Measurements from ENCODE around the gene MAFG. TPM values are rescaled to one million over a fixed set of nuclear protein-coding genes. Genes with fewer than 3 reads are reported as not detected.

Gene MAFG
- total and polyA plus RNA-seq, 10 donors, result 3.2 to 41.4 (median 23.4) TPM

DNA sequence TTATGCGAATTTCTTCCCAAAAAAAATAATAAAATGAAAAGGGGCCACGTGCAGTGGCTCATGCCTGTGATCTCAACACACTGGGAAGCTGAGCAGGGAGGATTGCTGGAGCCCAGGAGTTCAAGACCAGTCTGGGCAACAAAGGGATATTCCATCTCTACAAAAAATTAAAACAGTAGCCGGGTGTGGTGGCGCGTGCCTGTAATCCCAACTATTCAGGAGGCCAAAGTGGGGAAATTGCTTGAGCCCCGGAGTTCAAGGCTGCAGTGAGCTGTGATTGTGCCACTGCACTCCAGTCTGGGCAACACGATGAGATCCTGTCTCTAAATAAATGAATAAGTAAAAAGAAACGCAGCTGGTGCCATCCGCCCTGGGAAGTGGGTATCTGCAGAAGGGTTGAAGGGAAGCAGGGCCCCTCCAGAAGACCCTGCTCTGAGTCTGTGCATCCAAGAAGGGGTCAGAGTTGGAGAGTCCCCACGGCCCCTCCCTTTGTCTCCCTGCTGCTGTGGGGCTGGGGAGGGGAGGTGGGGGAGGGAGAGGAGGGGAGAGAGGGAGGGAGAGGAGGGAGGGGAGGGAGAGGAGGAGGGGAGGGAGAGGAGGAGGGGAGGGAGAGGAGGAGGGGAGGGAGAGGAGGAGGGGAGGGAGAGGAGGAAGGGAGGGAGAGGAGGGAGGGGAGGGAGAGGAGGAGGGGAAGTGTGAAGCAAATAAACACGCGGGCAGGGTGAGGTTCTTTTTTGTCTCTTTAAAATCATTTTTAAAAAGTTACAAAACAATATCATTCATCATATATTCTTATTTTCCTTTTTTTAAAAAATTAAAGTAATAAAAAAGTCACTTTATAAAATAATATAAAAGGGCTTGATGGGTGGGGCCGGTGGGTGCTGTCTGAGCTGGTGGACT lies 24.5 kb upstream of the MAFG start:
- Histone ChIP-seq H3K4me1 (no peaks in the 10 kb centered on the region), H3K27ac (no peak overlapping the region), H3K27me3 (replicated peaks in 1 of 7) (peaks cover 0 to 37% (median 8%) of the 10 kb centered on the region in 7 donors), H3K4me3 (no peak overlapping the region), H3K36me3 (no peaks in the 10 kb centered on the region), H3K9me3 (no peaks in the 10 kb centered on the region)
- intact Hi-C loops (cut with DNase I; ENCODE audit: low total_unique reads), result no loop called here
- 36 to 48% (median 45%) methylated on average over 13 of the region's 13 CpGs for WGBS, 5 donors
- DNase-seq, result no peak
- TF ChIP-seq POLR2A (IDR thresholded peaks at IDR 0.05) (no peak), POLR2AphosphoS5 (IDR thresholded peaks at IDR 0.05) (no peak)
- TF ChIP-seq, protein P1, sequence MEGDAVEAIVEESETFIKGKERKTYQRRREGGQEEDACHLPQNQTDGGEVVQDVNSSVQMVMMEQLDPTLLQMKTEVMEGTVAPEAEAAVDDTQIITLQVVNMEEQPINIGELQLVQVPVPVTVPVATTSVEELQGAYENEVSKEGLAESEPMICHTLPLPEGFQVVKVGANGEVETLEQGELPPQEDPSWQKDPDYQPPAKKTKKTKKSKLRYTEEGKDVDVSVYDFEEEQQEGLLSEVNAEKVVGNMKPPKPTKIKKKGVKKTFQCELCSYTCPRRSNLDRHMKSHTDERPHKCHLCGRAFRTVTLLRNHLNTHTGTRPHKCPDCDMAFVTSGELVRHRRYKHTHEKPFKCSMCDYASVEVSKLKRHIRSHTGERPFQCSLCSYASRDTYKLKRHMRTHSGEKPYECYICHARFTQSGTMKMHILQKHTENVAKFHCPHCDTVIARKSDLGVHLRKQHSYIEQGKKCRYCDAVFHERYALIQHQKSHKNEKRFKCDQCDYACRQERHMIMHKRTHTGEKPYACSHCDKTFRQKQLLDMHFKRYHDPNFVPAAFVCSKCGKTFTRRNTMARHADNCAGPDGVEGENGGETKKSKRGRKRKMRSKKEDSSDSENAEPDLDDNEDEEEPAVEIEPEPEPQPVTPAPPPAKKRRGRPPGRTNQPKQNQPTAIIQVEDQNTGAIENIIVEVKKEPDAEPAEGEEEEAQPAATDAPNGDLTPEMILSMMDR (IDR thresholded peaks at IDR 0.05 in 8 of 11, conservative IDR thresholded peaks at IDR 0.05 in 3 of 11), result no peak

DNA sequence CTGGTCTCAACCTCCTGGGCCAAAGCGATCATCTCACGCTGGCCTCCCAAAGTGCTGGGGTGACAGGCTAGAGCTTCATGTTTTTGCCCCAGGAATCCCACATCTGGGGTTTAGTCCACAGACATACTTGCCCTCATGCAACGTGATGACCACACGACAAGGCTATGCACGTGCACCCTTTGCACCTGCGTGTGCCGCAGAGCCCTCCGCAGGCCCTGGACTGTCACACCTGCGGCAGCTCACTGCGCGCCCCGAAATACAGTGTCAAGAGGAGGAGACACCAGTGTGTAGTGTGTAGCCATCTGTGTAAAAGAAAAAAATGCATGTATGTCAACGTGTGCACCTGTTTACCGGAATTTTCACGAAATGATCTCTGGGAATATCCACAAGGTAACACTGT lies 23.0 kb upstream of the MAFG start:
- Histone ChIP-seq H3K4me3 (no peak overlapping the region), H3K36me3 (no peaks in the 10 kb centered on the region), H3K27me3 (replicated peaks in 1 of 7) (peaks cover 0 to 27% (median 0%) of the 10 kb centered on the region in 7 donors), H3K4me1 (no peaks in the 10 kb centered on the region), H3K9me3 (no peaks in the 10 kb centered on the region), H3K27ac (no peak overlapping the region)
- 84 to 91% (median 88%) methylated on average over 15 of the region's 15 CpGs for WGBS, 5 donors
- no peak for DNase-seq
- TF ChIP-seq POLR2A (IDR thresholded peaks at IDR 0.05) (no peak), POLR2AphosphoS5 (IDR thresholded peaks at IDR 0.05) (no peak)
- TF ChIP-seq, protein P1 (IDR thresholded peaks at IDR 0.05 in 8 of 11, conservative IDR thresholded peaks at IDR 0.05 in 3 of 11), result no peak
- intact Hi-C loops (cut with DNase I; ENCODE audit: low total_unique reads), result no loop called here

DNA sequence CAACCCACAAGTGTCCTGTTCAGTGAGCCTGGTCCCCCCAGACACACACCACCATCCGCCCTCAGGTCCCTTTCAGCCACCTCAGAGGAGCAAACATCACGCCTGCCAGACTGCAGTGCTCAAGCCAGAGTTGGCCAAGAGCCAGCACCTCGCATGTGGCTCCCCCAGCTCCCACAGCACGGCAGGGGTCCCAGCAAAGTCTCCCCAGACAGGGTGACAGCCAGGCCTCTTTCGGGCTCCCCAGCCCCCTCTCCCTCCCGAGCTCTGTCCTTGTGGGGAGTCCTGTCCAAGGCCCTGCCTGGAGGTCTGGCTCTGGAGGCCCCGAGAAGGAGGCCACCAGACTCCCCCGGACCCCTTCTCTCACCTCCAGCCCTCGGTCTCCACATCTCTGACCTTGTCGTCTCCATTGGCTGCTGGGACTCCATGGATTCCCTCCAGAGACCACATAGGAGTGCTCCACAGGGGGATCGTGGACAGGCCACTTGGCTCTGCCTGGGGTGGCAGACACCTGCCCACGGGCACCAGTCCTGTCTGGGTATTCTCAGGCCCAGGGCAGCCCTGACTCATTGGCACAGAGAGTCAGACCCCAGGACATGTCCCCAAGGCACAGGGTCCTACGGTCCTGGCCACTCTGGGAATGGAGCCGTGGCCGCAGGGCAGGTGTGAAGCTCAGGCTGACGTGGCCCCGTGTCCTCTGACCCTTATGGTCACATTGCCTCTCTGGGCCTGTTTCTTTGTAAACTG lies 21.3 kb upstream of the MAFG start:
- WGBS, 5 donors, result 72 to 87% (median 82%) methylated on average over 15 to 17 of the region's 17 CpGs

More for the DNA sequence above, 21.3 kb upstream of the MAFG start:
- no peak for TF ChIP-seq POLR2A (IDR thresholded peaks at IDR 0.05)
- no peak for TF ChIP-seq POLR2AphosphoS5 (IDR thresholded peaks at IDR 0.05)
- TF ChIP-seq, protein P1 (IDR thresholded peaks at IDR 0.05 in 8 of 11, conservative IDR thresholded peaks at IDR 0.05 in 3 of 11), result no peak
- intact Hi-C loops (cut with DNase I; ENCODE audit: low total_unique reads), result no loop called here
- H3K4me1 ChIP-seq, result no peaks in the 10 kb centered on the region
- no peaks in the 10 kb centered on the region for H3K36me3 ChIP-seq
- no peaks in the 10 kb centered on the region for H3K9me3 ChIP-seq
- no peak overlapping the region for H3K27ac ChIP-seq
- no peak overlapping the region for H3K4me3 ChIP-seq
- DNase-seq, result peak; percentile 65
- peaks cover 0 to 23% (median 0%) of the 10 kb centered on the region in 7 donors for H3K27me3 ChIP-seq (replicated peaks in 1 of 7)
